ENCODE measurements around the gene SLC4A8.

- TF ChIP-seq POLR2A (IDR thresholded peaks at IDR 0.05) (no peak), CTCF (IDR thresholded peaks at IDR 0.05 in 4 of 5, conservative IDR thresholded peaks at IDR 0.05 in 1 of 5) (no peak)
Observed at GRCh38 chr12:51404627-51405026, 20.0 kb upstream of the SLC4A8 start.
